ENCODE data around the gene PHTF2.

DNA sequence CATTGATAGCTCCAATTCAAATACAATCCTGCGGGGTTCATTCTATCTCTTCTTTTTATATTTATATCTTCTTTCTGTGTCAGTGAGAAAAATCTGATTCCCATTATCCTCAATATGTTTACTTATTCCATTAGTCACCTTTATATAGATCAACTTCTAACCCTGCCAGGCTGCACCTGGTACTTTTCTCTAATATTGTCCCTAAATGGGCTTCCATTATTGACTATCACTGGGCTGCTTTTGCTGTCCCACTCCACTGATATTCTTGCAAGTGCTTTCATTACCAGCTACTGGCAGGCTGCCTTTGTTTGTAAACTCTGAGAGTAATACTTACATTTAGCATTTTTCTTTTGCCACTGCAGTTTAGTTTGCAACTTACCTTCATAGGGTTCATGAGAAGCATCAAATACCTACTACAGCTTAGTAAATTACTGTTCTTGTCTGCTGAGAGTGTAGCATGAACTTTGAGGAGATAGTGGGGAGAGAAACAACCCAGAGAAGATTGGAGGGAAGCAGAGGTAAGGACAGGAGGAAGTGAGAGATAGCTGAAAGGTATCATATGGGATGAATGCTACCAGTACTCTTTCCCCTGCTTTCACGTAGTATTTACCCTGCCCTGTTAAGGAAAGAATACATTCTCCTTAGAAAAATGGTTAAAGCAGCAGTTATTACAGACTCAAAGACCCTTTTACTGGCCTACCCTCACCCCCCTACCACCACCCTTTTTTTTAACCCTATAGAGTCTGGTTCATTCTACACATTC, 119.1 kb downstream of the PHTF2 start:
- TF ChIP-seq, protein P1, sequence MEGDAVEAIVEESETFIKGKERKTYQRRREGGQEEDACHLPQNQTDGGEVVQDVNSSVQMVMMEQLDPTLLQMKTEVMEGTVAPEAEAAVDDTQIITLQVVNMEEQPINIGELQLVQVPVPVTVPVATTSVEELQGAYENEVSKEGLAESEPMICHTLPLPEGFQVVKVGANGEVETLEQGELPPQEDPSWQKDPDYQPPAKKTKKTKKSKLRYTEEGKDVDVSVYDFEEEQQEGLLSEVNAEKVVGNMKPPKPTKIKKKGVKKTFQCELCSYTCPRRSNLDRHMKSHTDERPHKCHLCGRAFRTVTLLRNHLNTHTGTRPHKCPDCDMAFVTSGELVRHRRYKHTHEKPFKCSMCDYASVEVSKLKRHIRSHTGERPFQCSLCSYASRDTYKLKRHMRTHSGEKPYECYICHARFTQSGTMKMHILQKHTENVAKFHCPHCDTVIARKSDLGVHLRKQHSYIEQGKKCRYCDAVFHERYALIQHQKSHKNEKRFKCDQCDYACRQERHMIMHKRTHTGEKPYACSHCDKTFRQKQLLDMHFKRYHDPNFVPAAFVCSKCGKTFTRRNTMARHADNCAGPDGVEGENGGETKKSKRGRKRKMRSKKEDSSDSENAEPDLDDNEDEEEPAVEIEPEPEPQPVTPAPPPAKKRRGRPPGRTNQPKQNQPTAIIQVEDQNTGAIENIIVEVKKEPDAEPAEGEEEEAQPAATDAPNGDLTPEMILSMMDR (conservative IDR thresholded peaks at IDR 0.05; ENCODE audit: low read length): no peak
- TF ChIP-seq EZH2phosphoT487 (IDR thresholded peaks at IDR 0.05; ENCODE audit: borderline replicate concordance, low read depth, low read length): no peak

Measured in OCI-LY7 (cell line).